ENCODE measurements around the gene AKAP8. TPM values are rescaled to one million over a fixed set of nuclear protein-coding genes. Genes with fewer than 3 reads are reported as not detected.

The AKAP8 gene
- total and polyA plus RNA-seq, 2 experiments from 2014 or later, result 18.6 to 22.9 TPM

GRCh38 chr19:15400521-15401396 is 21.2 kb upstream of the AKAP8 start:
- H3K27ac ChIP-seq, result no peak overlapping the region
- peaks cover 53% of the 10 kb centered on the region for H4K20me1 ChIP-seq (ENCODE audit: insufficient read depth, poor library complexity, severe bottlenecking)
- peaks cover 66% of the 10 kb centered on the region for H3K79me2 ChIP-seq
- no peaks in the 10 kb centered on the region for H3K9me3 ChIP-seq (ENCODE audit: low read depth)
- 97% methylated on average over 29 of the region's 29 CpGs for WGBS (ENCODE audit: low lambda C conversion rate, missing lambda C conversion rate)
- H3K4me1 ChIP-seq (ENCODE audit: insufficient read depth), result no peaks in the 10 kb centered on the region
- TF ChIP-seq EZH2 (IDR thresholded peaks at IDR 0.05; ENCODE audit: borderline replicate concordance), result no peak
- TF ChIP-seq CTCF (IDR thresholded peaks at IDR 0.05; ENCODE audit: poor library complexity), result no peak
- no peak for TF ChIP-seq EZH2phosphoT487 (IDR thresholded peaks at IDR 0.05; ENCODE audit: low read depth, severe bottlenecking, unreplicated experiment)
- no peaks in the 10 kb centered on the region for H3K27me3 ChIP-seq
- DNase-seq (ENCODE audit: low spot score), result no peak
- H3K36me3 ChIP-seq (replicated peaks; ENCODE audit: insufficient read depth, low read depth), result no peaks in the 10 kb centered on the region
- H2AFZ ChIP-seq, result no peak overlapping the region
- no peak overlapping the region for H3K4me2 ChIP-seq
- H3K9me2 ChIP-seq (replicated peaks; ENCODE audit: insufficient read depth), result no peaks in the 10 kb centered on the region
- H3K4me3 ChIP-seq, result no peak overlapping the region

GRCh38 chr19:15399635-15400034 is 20.0 kb upstream of the AKAP8 start:
- H3K36me3 ChIP-seq (replicated peaks; ENCODE audit: insufficient read depth, low read depth), result no peaks in the 10 kb centered on the region
- no peak overlapping the region for H3K4me3 ChIP-seq
- H3K27ac ChIP-seq, result no peak overlapping the region
- H4K20me1 ChIP-seq (ENCODE audit: insufficient read depth, poor library complexity, severe bottlenecking), result peaks cover 42% of the 10 kb centered on the region
- H3K9me3 ChIP-seq (ENCODE audit: low read depth), result no peaks in the 10 kb centered on the region
- WGBS (ENCODE audit: low lambda C conversion rate, missing lambda C conversion rate), result 98% methylated on average over 14 of the region's 14 CpGs
- TF ChIP-seq EZH2phosphoT487 (IDR thresholded peaks at IDR 0.05; ENCODE audit: low read depth, severe bottlenecking, unreplicated experiment) (no peak), EZH2 (IDR thresholded peaks at IDR 0.05; ENCODE audit: borderline replicate concordance) (no peak), CTCF (IDR thresholded peaks at IDR 0.05; ENCODE audit: poor library complexity) (no peak)
- DNase-seq (ENCODE audit: low spot score), result no peak
- H3K4me2 ChIP-seq, result no peak overlapping the region
- no peaks in the 10 kb centered on the region for H3K27me3 ChIP-seq
- no peaks in the 10 kb centered on the region for H3K4me1 ChIP-seq (ENCODE audit: insufficient read depth)
- H3K79me2 ChIP-seq, result peaks cover 57% of the 10 kb centered on the region
- no peak overlapping the region for H2AFZ ChIP-seq
- H3K9me2 ChIP-seq (replicated peaks; ENCODE audit: insufficient read depth), result no peaks in the 10 kb centered on the region

- Histone ChIP-seq H3K9me2 (replicated peaks; ENCODE audit: insufficient read depth) (no peaks in the 10 kb centered on the region), H3K4me2 (no peak overlapping the region), H3K9me3 (ENCODE audit: low read depth) (no peaks in the 10 kb centered on the region), H3K4me3 (no peak overlapping the region), H2AFZ (no peak overlapping the region), H4K20me1 (ENCODE audit: insufficient read depth, poor library complexity, severe bottlenecking) (peaks cover 37% of the 10 kb centered on the region), H3K27me3 (no peaks in the 10 kb centered on the region), H3K27ac (no peak overlapping the region), H3K36me3 (replicated peaks; ENCODE audit: insufficient read depth, low read depth) (no peaks in the 10 kb centered on the region), H3K4me1 (ENCODE audit: insufficient read depth) (no peaks in the 10 kb centered on the region), H3K79me2 (peaks cover 57% of the 10 kb centered on the region)
- WGBS (ENCODE audit: low lambda C conversion rate, missing lambda C conversion rate), result 96% methylated on average over 8 of the region's 8 CpGs
- no peak for DNase-seq (ENCODE audit: low spot score)
- TF ChIP-seq EZH2 (IDR thresholded peaks at IDR 0.05; ENCODE audit: borderline replicate concordance) (no peak), CTCF (IDR thresholded peaks at IDR 0.05; ENCODE audit: poor library complexity) (no peak), EZH2phosphoT487 (IDR thresholded peaks at IDR 0.05; ENCODE audit: low read depth, severe bottlenecking, unreplicated experiment) (no peak)
These were observed 19.6 kb upstream of the AKAP8 start for GRCh38 chr19:15399234-15399515.
